ENCODE data around the gene ARHGAP8.
"Not testable (repeated sequence)": the region's sequence is repeated elsewhere in the genome, so short reads cannot be mapped to it uniquely, and the experiment has no call there.

The ARHGAP8 gene

DNA sequence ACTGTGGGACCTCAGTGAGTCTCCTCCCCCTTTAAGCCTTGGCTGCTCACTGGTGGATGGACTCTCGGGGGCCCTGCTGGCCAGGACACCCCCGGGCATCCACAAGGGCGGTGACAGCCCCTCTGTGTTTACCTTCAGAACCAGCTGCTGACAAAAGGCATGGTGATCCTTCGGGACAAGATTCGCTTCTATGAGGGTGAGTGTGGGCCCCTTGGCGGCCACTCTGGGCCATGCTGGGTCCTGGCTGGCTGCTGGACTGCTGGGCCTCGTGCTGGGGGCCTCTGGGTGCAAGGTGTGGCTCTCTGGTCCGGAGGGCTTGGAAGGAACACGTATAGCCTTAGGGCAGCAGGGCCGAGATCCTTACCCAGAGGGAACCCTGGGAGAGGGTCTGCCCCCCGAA lies 25.9 kb upstream of the ARHGAP8 start:
- no peak for DNase-seq

DNA sequence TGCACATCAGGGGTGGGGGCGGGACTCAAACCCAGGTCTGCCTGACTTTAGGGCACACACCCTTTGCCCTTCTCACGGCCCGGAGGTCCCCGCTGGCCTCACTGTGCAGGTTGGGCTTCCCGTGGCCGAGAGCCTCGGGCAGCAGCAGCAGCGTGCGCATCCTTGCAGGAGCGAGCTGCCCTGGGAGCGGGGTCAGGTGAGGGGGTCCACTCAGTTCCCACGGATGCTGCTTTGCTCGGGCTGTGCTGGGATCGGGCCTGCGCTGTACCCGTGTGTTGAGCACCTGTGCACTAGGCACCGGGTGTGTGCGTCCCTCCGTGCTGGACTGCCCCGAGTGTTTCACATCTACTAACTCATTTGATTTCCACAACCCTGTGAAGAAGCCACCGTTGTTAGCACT lies 25.2 kb upstream of the ARHGAP8 start:
- no peak for DNase-seq

DNA sequence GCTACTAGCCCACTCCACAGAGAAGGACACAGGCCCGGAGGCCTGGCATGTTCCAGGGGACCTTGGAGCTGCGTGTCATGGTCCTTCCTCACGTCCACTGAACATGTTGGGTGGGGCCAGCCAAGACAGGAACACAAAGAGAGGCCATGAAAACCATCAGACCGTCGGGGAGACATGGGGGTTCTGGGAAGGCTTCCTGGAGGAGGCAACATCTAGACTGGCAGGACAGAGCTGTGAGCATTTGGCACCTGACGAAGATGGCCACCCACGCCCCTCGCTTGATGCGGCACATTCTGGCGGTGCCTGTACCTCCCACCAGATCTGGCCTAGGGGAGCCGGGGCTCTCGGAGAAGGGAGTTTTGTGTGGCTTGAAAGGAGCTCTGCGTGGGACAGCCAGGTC lies 24.7 kb upstream of the ARHGAP8 start:
- no peak for DNase-seq

DNA sequence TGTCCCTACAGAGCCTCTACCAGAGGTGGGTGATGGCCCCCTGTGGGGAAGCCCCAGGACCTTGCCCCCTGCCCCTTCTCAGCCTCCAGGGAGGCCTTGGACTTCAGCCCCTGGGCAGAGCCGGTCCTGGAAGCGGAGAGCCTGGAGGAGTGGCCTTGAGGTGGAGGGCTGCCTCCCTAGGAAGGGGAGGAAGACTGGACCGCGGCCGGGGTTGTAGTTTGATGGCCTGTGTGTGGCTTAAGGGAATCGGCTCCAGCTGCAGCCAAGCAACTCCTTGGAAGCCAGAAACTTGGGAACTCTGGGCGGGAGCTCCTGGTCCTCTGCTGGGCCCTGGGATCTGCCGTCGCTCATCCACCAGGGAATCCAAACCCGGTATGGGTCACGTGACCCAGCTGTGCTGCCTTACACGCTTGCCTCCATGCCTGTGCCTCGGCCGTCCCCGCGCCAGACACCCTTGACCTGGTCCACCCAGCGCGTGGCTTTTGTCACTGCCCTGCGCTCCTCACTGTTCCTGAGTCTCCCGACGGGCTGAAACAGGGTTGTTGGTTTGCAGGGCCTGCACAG lies 23.5 kb upstream of the ARHGAP8 start:
- no peak for DNase-seq

DNA sequence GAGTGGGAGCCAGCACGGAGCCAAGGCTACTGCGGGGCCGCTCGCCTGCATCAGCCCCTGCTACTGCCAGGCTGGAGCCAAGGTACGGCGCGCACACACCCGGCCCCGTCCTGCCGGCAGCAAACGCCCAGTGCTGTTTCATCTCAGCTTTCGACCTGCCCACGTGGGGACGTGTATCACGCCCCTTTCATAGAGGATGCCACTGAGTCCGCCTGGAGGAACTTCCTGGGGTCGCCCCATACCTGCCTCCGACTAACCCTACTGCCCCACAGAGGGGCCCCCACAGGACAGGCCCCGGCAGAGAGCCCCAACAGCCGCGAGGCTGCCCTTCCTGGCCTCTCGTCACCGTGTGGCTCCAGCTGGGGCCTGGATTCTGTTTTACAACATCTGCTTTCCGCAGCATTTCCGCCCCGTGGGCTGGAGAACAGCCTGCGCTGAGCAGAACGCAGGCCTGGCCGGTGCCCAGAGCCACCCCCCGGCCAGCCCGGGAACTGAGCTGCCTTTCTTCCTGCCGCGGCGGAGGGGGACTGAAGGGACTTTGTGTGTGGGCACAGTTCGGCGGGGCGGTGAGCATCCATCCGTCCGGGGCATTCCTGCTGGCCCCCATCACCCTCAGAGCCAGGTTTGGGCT lies 22.9 kb upstream of the ARHGAP8 start:
- DNase-seq, result no peak

DNA sequence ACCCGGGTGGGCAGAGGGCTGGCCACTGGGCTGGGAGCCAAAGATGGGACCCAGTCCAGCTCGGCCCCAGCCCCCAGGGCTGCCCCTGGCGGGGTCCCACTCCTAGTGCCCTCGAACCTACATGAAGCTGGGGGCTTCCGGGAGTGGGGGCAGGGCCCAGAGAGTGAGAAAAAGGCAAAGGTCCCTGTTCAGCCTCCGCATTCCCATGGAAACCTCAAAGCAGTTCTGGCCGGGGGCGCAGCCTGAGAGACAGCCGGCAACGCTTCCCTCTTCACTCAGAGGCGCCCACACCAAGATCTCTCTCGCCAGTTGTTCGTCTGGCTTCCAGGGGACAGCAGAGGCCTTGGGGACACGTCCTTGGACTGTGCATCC lies 22.4 kb upstream of the ARHGAP8 start:
- DNase-seq, result no peak

DNA sequence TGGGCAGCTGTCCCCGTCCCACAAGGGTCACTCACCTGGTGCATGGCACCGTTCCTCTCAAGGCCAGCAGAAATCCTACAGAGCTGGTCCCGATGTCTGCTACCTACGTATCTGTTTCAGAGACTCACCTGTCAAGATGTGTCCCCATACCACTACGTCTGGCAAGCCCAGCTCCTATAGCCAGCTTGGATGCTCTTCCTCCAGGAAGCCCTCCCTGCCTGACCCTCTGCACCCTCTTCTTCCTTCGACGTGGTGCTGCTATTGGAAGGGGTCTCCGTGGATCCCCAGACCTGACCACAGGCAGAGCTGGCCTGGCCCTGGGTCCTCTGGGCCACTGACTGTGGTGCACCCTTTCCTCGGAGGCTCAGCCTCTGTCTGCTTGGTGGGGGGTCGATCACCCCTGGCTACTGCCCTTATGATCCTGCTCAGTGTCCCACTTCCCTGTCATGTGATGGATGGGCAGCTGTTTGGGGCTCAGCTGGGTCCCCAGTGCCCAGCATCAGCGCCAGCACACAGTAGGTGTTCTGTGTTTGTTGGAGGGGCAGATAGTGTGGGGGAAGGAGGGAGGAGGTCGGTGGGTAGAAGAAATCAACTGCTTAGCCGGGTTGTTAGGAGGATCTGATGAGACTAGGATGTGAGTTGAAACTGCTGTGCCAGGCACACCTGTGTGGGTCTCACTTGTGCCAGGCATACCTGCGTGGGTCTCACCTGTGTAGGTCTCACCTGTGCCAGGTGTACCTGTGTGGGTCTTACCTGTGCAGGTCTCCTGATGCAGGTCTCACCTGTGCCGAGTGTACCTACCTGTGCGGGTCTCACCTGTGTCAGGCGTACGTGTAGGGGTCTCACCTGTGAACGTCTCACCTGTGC lies 21.7 kb upstream of the ARHGAP8 start:
- no peak for DNase-seq

DNA sequence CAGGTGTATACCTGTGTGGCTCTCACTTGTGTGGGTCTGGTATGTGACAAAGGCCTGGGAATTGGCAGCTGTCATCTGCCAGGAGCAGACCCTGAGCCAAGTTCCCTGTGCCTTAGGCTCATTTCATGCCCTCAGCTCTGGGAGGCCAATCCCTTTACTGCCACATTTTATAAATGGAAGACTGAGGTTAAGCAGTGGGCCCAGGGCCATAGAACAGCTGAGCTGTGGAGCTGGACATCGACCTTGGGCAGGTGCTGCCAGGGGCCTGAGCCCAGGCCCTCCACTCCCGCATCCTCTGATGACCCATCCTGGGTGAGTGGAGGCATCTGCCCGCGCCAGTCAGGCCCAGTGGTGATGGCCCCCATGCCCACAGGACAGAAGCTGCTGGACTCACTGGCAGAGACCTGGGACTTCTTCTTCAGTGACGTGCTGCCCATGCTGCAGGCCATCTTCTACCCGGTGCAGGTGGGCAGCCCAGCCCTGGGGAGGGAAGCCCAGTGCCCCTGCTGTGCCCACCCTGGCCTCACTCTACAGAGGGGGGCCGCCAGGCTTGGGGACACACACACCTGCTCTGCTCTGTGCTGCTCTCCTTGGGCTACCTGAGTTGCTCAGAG lies 20.9 kb upstream of the ARHGAP8 start:
- no peak for DNase-seq

DNA sequence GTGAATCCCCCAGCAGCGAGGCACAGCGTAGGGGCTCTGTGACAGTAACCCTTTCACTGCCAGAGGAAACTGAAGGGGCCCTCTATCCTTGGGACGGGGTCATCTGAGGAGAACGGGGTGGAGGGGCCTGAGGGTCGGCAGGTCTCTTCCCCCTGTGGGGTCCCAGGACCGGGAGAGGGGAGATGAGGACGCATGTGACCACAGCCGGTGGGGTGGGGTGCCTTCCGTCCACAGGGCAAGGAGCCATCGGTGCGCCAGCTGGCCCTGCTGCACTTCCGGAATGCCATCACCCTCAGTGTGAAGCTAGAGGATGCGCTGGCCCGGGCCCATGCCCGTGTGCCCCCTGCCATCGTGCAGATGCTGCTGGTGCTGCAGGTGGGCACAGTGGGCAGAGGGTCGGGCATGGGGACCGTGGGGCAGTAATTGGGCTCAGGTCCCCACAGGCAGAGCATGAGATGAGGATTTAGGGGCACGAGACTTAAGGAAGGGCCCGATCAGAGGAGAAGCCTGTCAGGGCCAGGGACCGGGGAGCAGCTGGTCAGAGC lies 20.3 kb upstream of the ARHGAP8 start:
- DNase-seq, result no peak

DNA sequence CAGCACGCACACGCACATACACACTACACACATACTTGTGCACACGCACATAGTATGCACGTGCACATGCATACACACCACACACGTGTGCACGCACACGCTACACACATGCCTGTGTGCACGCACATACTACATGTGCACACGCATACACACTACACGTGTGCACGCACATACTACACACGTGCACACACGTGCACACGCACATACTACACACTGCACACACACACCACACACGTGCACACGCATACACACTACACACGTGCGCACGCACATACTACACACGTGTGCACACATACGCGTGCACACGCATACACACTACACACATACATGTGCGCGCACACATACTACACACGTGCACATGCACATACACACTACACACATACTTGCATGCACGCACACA lies 19.7 kb upstream of the ARHGAP8 start:
- no peak for DNase-seq

DNA sequence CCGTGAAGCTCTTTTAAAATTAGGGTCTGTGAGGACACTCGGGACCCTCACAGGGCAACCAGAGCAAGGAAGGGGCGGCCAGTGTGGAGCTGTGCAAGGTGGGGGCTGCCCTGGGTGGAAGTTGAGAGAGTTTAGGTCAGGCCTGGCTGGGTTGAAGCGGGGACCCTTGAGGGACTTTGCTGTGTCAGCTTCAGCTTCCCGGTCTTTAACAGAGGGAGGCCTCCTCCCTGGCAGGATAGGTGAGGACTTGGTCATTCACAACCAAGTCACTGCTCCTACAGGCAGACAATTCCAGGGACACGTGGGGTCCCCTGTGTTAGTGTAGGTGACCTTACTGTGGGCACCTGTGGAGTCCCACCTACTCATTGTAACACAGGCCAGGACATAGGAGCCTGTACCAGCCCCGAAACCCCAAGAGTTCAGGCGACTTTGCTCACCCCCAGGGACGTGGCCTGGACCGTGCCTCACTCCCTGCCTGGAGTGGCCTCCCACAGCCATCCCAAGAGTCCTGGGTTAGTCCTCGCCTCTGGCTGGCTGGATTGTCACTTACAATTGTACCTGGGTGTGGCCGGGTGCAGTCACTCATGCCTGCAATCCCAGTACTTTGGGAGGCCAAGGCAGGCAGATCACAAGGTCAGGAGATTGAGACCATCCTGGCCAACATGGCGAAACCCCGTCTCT lies 18.8 kb upstream of the ARHGAP8 start:
- DNase-seq, result no peak

DNA sequence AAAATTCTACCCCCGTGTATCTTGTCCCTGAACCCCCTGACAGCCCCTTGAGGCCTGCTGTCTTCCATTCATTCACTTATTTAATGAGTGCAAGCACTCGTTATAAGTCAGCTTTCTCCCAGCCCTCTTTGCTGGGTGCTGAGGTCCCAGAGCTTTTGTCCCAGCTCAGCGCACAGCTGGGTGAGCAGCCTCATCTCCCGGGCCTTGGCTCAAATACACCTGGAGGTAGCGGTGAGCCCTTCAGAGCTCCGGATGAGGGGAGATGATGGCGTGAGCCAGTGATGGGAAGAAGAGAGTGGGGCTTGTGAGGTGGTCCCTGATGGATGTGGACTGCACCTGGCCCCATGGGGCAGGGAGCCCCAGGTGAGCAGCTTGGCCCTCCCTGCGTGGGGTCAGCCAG lies 18.1 kb upstream of the ARHGAP8 start:
- DNase-seq, result no peak

DNA sequence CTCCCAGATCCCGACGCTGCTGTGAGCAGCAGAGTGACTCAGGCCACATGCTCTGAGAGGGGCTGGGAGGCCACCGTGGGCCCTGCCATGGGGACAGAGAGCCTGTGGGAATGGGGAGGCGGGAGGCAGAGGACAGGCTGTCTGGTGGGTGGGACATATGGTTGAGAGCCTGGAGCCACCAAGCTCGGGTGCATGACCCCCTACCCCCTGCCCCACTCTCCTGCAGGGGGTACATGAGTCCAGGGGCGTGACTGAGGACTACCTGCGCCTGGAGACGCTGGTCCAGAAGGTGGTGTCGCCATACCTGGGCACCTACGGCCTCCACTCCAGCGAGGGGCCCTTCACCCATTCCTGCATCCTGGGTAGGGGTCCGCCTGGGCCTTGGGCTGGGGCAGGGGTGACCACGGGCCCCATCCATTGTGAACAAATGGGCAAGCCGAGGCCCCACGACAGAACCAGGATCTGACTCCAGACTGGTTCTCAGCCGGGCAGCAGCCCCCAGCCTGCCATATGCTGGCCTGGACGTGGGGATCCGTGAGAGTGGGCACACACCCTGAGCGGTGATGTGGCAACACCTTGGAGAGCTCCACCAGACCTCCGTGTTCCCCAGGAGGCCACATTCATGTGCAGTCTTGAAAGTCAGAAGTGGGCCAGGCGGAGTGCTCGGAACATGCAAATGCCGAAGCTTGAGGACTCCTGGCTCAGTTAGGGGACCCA lies 17.4 kb upstream of the ARHGAP8 start:
- DNase-seq, result no peak

DNA sequence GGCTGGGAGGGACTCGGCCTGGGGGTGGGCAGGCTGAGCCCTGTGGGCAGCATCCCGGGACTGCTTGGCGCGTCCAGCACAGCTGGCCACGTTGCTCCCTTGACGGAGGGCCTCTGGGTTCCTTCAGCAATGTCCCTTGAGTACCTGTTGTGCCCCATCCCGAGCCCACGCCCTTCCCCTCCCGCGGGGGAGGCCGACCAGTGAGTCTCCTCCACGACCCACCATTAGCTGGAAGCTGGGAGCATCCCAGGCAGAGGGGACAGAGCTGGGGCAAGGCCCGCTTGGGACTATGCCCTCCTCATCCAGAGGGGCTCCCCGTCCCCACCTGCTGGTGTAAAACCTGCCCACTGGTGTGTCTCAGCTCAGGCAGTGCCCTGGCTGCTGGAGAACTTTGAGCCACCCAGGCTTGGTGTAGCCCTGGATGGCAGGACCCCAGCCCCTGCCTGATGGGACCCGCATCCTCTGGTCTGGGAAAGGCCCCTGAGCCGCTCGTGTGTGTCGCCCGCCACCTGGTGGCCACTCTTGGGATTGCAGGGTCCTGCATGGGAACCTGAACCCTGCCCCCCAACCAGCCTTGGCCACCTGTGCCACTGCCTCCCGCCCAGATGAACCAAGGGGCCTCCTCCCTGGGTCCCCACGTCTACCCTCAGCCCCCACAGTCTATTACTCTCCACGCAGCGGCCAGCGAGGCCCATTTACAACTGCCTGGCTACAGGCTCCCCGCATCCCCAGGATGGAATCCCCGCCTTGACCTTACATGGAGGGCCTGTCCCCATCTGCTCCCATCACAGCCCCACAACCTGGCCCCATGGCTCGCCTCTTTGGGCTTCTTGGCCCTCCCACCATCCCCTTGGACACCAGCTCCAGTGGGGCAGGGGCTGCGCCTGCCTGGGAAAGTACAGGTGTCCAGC lies 16.6 kb upstream of the ARHGAP8 start:
- DNase-seq, result no peak

DNA sequence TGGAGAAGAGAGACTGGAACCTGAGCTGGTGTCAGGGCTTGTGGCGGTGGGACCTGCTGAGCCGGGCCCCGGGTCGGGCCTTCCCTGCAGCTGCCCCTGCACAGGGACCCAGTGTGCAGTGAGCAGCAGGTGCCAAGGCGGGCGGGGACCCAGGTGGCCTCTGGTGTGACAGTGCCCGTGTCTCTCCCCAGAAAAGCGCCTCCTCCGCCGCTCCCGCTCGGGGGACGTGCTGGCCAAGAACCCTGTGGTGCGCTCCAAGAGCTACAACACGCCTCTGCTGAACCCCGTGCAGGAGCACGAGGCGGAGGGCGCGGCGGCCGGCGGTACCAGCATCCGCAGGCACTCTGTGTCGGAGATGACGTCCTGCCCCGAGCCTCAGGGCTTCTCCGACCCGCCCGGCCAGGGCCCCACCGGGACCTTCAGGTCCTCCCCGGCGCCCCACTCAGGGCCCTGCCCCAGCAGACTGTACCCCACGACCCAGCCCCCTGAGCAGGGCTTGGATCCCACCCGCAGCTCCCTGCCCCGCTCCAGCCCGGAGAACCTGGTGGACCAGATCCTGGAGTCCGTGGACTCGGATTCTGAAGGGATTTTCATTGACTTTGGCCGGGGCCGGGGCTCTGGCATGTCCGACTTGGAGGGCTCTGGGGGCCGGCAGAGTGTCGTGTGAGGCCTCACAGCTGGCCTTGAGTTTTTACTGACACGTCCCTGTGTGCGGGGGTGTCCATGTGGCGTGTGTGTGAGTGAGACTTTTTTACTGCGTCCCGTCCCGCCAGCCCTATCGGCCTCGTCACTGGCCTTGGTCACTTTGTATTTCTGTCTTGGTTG lies 15.6 kb upstream of the ARHGAP8 start:
- DNase-seq, result no peak

DNA sequence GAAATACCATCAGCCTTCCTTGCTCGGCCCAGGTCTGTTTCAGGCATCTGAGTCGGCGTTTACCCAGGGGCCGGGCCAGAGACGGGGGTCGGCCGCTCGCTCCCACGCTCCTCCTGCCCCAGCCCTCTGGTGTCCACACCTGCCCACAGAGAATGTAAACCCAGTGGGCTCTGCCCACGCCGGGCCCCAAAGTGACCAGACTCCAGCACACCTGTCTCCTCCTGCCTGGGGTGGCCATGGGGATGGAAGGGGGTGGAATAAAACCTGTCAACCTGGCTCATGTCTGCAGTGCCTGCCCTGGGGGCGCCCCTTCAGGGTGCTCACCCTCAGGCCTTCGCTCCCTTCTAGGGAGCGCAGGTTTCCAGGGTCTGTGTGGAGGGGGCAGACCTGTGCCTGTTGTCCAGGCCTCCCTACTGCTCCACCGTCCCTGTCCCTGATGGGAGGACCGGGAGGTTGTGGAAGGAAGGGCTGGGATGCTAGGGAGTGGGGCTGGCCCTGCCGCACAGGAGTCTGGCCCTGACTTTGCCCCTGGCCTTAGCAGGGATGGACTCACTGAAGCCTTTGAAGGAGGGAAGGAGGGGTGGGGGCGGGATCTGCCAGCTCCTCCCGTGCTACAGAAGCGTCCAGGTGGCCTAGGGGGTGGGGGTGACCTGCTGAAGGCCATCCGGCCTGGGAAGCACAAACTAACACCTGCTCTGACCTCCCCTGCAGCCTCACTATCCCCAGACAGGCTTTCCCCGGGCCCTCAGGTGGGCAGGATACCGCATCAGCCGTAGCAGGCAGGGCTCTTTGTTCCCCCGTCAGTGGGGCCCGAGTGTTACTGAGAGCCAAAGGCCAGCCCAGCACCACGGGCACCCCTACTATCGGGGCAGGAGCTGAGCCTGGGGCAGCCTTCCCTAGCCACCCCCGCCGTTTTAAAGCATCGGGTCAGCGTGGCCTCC lies 14.7 kb upstream of the ARHGAP8 start:
- DNase-seq, result no peak

DNA sequence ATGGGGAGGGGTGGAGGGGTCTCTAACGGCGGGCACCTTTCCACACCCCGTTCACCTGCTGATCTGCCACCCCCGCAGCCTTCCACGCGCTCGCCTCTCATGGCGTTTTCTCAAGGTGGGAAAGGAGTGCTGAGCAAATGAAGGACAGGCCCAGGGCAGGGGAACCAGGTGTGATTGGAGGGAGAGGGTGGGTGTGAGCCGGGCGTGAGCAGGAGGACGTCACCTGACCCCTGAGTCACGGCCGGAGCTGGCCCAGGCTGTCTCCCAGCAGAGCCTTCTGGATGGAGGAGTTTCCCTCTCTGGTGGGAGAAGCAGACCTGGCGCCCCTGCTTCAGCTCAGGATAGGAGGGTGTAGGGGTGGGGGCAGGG lies 14.0 kb upstream of the ARHGAP8 start:
- no peak for DNase-seq

DNA sequence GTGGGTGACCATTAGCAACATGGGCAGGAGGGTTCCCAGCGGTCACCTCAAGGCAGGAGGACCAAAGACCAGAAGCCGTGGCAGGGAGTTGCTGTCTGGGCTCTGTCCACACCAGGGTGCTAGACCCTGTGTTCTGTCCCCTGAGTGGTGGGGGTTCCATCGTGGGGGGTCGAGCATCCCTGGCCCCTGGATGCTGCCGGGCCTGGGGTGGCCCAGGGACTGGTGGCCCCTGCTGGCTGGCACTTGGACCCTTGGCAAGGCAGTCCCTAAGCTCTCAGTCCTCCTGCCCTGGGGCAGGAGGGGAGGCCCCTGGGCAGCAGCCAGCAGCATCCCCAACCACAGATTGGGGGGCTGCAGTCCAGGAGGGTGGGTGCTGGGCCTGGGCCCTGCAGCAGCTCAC lies 13.4 kb upstream of the ARHGAP8 start:
- DNase-seq, result no peak

DNA sequence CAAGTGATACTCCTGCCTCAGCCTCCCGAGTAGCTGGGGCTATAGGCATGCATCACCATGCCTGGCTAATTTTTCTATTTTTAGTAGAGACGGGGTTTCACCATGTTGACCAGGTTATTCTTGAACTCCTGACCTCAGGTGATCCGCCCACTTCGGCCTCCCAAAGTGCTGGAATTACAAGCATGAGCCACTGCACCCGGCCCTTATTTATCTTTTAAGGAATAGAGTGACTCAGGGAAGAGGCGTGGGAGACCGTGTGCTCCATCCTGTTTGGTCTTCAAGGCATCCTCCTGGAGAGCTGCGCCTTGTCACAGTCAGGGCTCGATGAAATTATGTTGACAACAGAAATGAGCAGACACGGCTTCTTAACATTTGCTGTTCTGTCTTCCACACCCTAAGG lies 12.7 kb upstream of the ARHGAP8 start:
- not testable (repeated sequence) for DNase-seq
